Karpas-422 (cell line): ENCODE results near the gene GLB1L2. TPM values are rescaled to one million over a fixed set of nuclear protein-coding genes. Genes with fewer than 3 reads are reported as not detected.

ENCODE experiments used
- DNase-seq: peaks from one replicate; pipeline ENCODE4 v3.0.0-alpha.2; 2015
- H2AFZ ChIP-seq: fragments of 200-600 bp; sonication (generic); 2 replicates; pipeline ENCODE4 v1.6.1; 2014; ENCODE audit warnings: antibody characterized with exemption, low read length, mixed read lengths
- H3K27ac ChIP-seq: fragments of 200-600 bp; sonication (generic); 2 replicates; pipeline ENCODE4 v1.5.1; 2014; ENCODE audit warnings: mild to moderate bottlenecking, low read length, moderate library complexity
- H3K27me3 ChIP-seq: fragments of 200-600 bp; sonication (generic); 2 replicates; pipeline ENCODE4 v1.6.1; 2014; ENCODE audit warnings: low read length, mixed read lengths
- H3K36me3 ChIP-seq: fragments of 200-600 bp; sonication (generic); 2 replicates; pipeline ENCODE4 v1.6.1; 2014; ENCODE audit warnings: low read length, mixed read lengths; ENCODE audit not compliant: insufficient read depth
- H3K4me1 ChIP-seq: fragments of 200-600 bp; sonication (generic); 2 replicates; pipeline ENCODE4 v1.6.1; 2014; ENCODE audit warnings: mild to moderate bottlenecking, low read length, mixed read lengths
- H3K4me2 ChIP-seq: fragments of 200-600 bp; sonication (generic); 2 replicates; pipeline ENCODE4 v1.6.1; 2014; ENCODE audit warnings: low read length, low read depth, mild to moderate bottlenecking; ENCODE audit not compliant: poor library complexity, severe bottlenecking
- H3K4me3 ChIP-seq: fragments of 200-600 bp; sonication (generic); 2 replicates; pipeline ENCODE4 v1.5.1; 2014; ENCODE audit warnings: mild to moderate bottlenecking, antibody characterized with exemption, low read length, mixed read lengths
- H3K79me2 ChIP-seq: fragments of 200-600 bp; sonication (generic); 2 replicates; pipeline ENCODE4 v1.6.1; 2014; ENCODE audit warnings: mild to moderate bottlenecking, low read length, mixed read lengths
- H3K9ac ChIP-seq: fragments of 200-600 bp; sonication (generic); 2 replicates; pipeline ENCODE4 v1.6.0; 2014; ENCODE audit warnings: low read length
- H3K9me2 ChIP-seq: fragments of 200-600 bp; sonication (generic), shearing (Covaris generic); replicated peaks from 2 replicates; pipeline ENCODE4 v1.6.0; 2014; ENCODE audit warnings: mild to moderate bottlenecking, low read length, moderate library complexity; ENCODE audit not compliant: insufficient read depth
- H3K9me3 ChIP-seq: fragments of 300-700, 200-600 bp; sonication (generic); 2 replicates; pipeline ENCODE4 v1.6.1; 2014; ENCODE audit warnings: low read length, mixed read lengths
- H4K20me1 ChIP-seq: fragments of 200-600 bp; sonication (generic); 2 replicates; pipeline ENCODE4 v1.6.1; 2014; ENCODE audit warnings: mild to moderate bottlenecking, antibody characterized with exemption, low read length, low read depth; ENCODE audit not compliant: insufficient read depth
- total RNA-seq: library from RNA; depleted of rRNA; stranded (reverse); fragments of >200 nt; shearing (Covaris generic); gene quantifications from 2 replicates; pipeline ENCODE4 v1.2.3, GENCODE V29; 2014; ENCODE audit warnings: low replicate concordance

Gene GLB1L2
- total RNA-seq, 1 experiment from 2014 or later = not detected

DNA sequence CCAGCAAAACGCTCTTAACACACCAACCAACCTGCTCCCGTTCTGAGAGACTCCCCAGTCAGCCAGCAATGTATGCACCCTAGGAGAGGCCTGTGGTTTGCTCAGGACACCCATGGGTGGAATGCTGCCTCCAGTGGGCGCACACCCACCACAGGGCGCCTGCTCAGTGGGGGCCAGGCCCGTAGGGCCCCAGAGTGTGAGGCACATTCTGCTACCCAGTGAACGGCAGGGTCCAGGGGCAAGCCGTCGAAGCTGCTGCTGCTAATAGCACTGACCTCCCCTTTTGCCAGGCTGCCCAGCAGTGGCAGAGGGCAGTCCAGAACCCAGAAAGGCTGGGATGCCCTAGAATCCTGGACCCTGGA lies 67.5 kb downstream of the GLB1L2 start:
- Histone ChIP-seq H3K79me2 (no peaks in the 10 kb centered on the region), H3K27me3 (no peaks in the 10 kb centered on the region), H2AFZ (no peak overlapping the region), H3K9me3 (no peaks in the 10 kb centered on the region), H3K9ac (no peak overlapping the region), H3K4me3 (no peak overlapping the region), H3K4me1 (no peaks in the 10 kb centered on the region), H3K4me2 (no peak overlapping the region), H3K36me3 (no peaks in the 10 kb centered on the region), H3K9me2 (no peaks in the 10 kb centered on the region), H3K27ac (no peak overlapping the region), H4K20me1 (no peaks in the 10 kb centered on the region)
- no peak for DNase-seq

DNA sequence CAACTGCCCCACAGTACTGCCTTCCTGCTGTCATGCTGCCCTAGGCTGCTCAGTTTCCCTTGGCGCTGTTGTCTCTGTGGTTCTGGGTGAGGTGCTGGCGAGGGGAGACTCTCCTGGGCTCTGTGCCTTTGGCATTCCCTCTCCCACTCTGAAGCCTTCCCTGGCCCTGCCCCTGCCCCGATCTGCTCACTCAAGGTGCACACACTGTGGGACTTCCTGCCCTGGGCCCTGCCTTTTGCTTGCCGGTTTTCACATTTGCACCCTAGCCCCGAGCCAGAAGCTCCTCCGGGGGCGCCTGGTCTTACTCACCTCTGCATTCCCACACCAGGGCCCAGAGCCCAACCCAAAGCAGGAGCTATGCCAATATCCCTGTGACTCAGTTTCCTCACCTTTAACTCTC lies 68.2 kb downstream of the GLB1L2 start:
- no peaks in the 10 kb centered on the region for H4K20me1 ChIP-seq
- no peaks in the 10 kb centered on the region for H3K9me2 ChIP-seq
- no peaks in the 10 kb centered on the region for H3K36me3 ChIP-seq
- H3K4me1 ChIP-seq = no peaks in the 10 kb centered on the region
- no peak overlapping the region for H3K4me3 ChIP-seq
- H2AFZ ChIP-seq = no peak overlapping the region
- no peak overlapping the region for H3K27ac ChIP-seq
- no peaks in the 10 kb centered on the region for H3K9me3 ChIP-seq
- no peaks in the 10 kb centered on the region for H3K79me2 ChIP-seq
- H3K27me3 ChIP-seq = no peaks in the 10 kb centered on the region
- H3K9ac ChIP-seq = no peak overlapping the region
- H3K4me2 ChIP-seq = no peak overlapping the region
- DNase-seq = no peak

DNA sequence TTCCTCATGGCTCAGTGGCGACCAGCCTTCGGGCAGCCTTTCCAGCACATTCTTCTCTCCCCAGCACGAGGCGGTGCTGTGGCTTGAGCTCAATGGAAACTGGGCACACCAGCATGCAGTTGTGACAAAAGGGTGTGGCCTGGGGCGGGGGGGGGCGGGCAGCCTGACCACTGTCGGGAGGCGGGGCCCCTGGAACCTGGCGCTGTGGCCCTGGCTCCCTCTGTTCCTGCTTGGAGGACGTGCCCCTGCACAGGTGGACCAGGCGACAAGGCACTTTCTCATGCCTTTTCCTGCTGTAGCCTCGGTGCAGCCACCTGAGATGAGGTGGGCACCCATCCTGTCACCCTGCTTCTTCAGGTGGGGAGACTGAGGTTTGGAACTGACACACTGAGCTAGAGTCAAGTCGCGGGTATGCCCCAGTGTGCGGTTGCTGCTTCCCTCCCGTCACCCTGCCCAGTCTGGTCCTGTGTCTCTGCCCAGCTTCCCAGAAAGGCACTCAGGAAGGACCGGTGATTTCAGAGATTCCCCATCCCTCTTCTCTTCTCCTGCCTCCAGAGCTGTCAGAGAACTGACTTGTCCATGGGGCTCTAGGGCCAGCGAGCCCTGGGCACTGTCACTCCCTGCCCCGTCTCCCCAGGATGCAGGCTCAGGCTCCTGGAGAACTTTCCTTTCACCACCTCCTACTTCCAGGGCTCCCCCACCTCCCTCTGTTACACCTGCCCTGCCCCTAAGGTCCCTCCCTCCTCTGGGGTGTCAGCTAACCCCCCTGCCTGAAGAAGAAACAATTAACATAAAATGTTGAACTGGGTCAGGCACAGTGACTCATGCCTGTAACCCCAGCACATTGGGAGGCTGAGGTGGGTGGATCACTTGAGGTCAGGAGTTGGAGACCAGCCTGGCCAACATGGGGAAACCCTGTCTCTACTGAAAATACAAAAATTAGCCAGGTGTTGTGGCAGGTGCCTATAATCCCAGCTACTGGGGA lies 70.3 kb downstream of the GLB1L2 start:
- H3K9me2 ChIP-seq = no peaks in the 10 kb centered on the region

DNA sequence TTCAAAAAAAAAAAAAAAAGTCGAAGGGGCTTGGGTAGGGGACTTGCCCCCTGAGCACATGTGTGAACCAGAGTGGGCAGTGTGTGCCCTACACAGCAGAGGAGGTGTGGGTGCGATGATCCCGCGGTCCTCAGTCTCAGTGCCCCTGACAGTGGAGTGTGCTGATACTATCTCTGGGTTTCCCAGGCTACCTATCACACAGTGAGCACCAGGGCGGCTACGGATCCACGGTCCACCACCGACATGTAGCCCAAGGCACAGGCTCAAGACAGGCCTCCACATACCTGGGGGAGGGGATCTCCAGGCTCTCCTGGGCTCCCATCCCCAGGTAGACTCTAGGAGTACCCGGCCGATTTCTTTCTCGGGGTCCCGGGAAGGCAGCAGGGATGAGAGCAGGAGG lies 71.1 kb downstream of the GLB1L2 start:
- Histone ChIP-seq H3K27ac (no peak overlapping the region), H2AFZ (no peak overlapping the region), H3K36me3 (no peaks in the 10 kb centered on the region), H3K9me2 (no peaks in the 10 kb centered on the region), H3K9me3 (no peaks in the 10 kb centered on the region), H4K20me1 (no peaks in the 10 kb centered on the region), H3K4me3 (no peak overlapping the region), H3K9ac (no peak overlapping the region), H3K4me2 (no peak overlapping the region), H3K79me2 (no peaks in the 10 kb centered on the region), H3K4me1 (no peaks in the 10 kb centered on the region), H3K27me3 (no peaks in the 10 kb centered on the region)
- DNase-seq = no peak

More for the DNA sequence above, 70.3 kb downstream of the GLB1L2 start:
- Histone ChIP-seq H3K4me1 (no peaks in the 10 kb centered on the region), H4K20me1 (no peaks in the 10 kb centered on the region), H2AFZ (no peak overlapping the region), H3K27me3 (no peaks in the 10 kb centered on the region), H3K79me2 (no peaks in the 10 kb centered on the region), H3K27ac (no peak overlapping the region), H3K4me3 (no peak overlapping the region), H3K4me2 (no peak overlapping the region), H3K9me3 (no peaks in the 10 kb centered on the region), H3K9ac (no peak overlapping the region), H3K36me3 (no peaks in the 10 kb centered on the region)
- no peak for DNase-seq

DNA sequence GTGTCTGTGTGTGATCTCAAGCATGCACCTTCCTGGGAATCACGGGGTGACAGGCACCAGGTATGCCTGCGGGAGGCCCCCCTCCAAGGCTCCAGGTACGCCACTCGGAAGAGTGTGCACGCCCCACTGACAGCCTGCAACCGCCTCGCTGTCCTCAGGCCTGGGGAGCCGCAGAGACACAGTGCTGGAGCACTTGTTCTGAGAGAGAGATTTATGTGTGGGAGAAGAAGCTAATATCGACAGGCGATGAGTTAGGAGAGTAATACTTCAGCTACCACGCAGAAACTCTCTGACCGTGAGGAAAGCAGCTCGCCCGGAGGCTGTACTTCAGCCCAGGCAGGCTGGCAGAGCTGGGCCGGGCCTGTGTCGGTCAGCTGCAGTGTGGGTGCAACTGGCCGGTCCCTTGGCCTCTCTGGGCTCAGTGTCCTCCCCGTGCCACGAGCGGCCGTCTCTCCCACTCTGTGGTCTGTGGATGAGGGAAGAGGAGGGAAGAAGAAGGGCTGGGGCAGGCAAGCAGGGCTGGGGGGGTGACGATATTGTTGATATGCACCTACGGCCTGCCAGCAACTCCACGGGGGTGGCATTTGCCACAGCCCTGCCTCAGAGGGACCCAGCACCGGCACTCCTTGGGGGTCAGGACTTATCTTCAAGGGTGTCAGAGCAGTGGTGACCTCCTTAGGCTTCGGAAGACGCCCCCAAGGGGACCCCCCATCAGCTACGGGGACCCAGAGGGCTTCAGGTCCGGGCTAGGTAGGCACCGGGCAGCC lies 73.0 kb downstream of the GLB1L2 start:
- no peaks in the 10 kb centered on the region for H3K27me3 ChIP-seq
- H3K27ac ChIP-seq = no peak overlapping the region
- no peak for DNase-seq
- H3K9me2 ChIP-seq = no peaks in the 10 kb centered on the region
- H3K9ac ChIP-seq = no peak overlapping the region
- no peak overlapping the region for H3K4me2 ChIP-seq
- H3K4me1 ChIP-seq = no peaks in the 10 kb centered on the region
- H3K9me3 ChIP-seq = no peaks in the 10 kb centered on the region
- H3K4me3 ChIP-seq = no peak overlapping the region
- H3K36me3 ChIP-seq = no peaks in the 10 kb centered on the region
- no peaks in the 10 kb centered on the region for H3K79me2 ChIP-seq
- no peaks in the 10 kb centered on the region for H4K20me1 ChIP-seq
- no peak overlapping the region for H2AFZ ChIP-seq

DNA sequence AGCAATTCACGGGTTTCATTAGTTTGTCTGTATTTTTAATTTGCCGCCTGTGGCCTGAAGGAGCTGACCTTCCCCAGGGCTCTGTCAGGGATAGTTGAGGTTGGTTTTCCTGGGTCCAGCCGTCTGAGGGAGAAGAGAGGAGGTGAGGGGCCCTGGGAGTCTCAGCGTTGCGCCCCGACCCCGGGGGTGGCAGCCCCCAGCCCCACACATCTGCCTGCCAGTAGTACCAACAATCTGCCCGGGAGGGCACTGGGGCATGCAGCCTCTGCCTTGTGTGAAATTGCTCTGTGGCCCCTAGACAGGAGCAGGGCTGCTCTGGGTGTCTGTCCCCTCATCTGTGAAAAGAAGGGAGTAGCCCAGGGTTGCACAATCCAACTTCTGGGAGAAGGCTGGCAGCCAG lies 73.6 kb downstream of the GLB1L2 start:
- no peak for DNase-seq
- Histone ChIP-seq H3K79me2 (no peaks in the 10 kb centered on the region), H3K36me3 (no peaks in the 10 kb centered on the region), H4K20me1 (no peaks in the 10 kb centered on the region), H3K27ac (no peak overlapping the region), H3K9me3 (no peaks in the 10 kb centered on the region), H3K9ac (no peak overlapping the region), H3K9me2 (no peaks in the 10 kb centered on the region), H3K4me3 (no peak overlapping the region), H3K4me1 (no peaks in the 10 kb centered on the region), H3K27me3 (no peaks in the 10 kb centered on the region), H2AFZ (no peak overlapping the region), H3K4me2 (no peak overlapping the region)

DNA sequence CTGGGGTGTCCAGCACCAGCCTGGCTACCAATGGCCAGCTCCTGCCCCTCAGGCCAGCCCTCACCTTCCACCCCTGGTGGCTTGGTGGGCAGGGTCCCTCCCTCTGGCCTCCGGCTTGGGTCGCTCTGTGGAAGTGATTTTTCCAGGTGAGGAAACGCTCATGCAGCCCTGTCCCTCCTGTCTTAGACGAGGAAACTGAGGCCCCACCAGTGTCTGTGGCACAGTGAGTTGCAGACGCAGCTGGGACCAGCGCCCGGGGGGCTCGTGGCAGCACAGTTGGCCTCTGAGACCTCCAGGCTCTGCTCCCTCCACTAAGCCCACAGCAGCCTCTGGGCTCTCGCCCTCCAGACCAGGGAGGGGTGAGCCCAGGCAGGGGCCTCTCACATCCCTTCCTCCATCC lies 74.1 kb downstream of the GLB1L2 start:
- Histone ChIP-seq H3K27ac (no peak overlapping the region), H2AFZ (no peak overlapping the region), H3K4me3 (no peak overlapping the region), H3K9ac (no peak overlapping the region), H3K79me2 (no peaks in the 10 kb centered on the region), H3K27me3 (no peaks in the 10 kb centered on the region), H3K9me3 (no peaks in the 10 kb centered on the region), H3K36me3 (no peaks in the 10 kb centered on the region), H3K4me1 (no peaks in the 10 kb centered on the region), H3K9me2 (no peaks in the 10 kb centered on the region), H4K20me1 (no peaks in the 10 kb centered on the region), H3K4me2 (no peak overlapping the region)
- DNase-seq = no peak
